GM12878 (cell line): ENCODE measurements around the gene AQP7. TPM values are rescaled to one million over a fixed set of nuclear protein-coding genes. Genes with fewer than 3 reads are reported as not detected.

ENCODE experiments used
- ATAC-seq: fragments of 200-7000 bp; cut with Tn5 transposase; 3 replicates; pipeline ENCODE4 v1.9.1; 2020; ENCODE audit warnings: mild to moderate bottlenecking, moderate library complexity
- BruUV-seq: library from RNA; stranded (reverse); fragments of 400-500 nt; replicated peaks from 2 replicates; lab custom pipeline; 2021; lab: Mats Ljungman, UMichigan
- CTCF ChIA-PET: fragments of 300-600 bp; sonication (Branson Sonifier 250); formaldehyde crosslinking; extraction: SDS; loops from one replicate; lab custom pipeline; 2021; ENCODE audit warnings: inconsistent platforms; lab: Yijun Ruan, JAX
- POLR2A ChIA-PET: fragments of 350-600 bp; formaldehyde crosslinking; extraction: SDS; loops from one replicate; lab custom pipeline; 2021; ENCODE audit warnings: inconsistent platforms; lab: Charles Lee
- RAD21 ChIA-PET: fragments of 300-600 bp; sonication (Branson Sonifier 250); formaldehyde crosslinking; loops from one replicate; lab custom pipeline; 2023; ENCODE audit warnings: antibody characterized with exemption; ENCODE audit not compliant: unreplicated experiment; lab: Charles Lee
- SMC1A ChIA-PET: fragments of 300-600 bp; sonication (Branson Sonifier 250); formaldehyde crosslinking; loops from one replicate; lab custom pipeline; 2023; ENCODE audit not compliant: unreplicated experiment, uncharacterized antibody; lab: Charles Lee
- DNase-seq: peaks from one replicate; pipeline ENCODE4 v3.0.0-alpha.2; 2011; ENCODE audit warnings: low read depth, low spot score
- FAIRE-seq: peaks from 3 replicates; lab custom pipeline; 2011; peaks lifted over from hg19 to GRCh38; lab: Jason Lieb, UNC
- H2AFZ ChIP-seq: 2 replicates; pipeline ENCODE4 v1.6.0; 2011; ENCODE audit warnings: low read depth, low read length, control low read depth; ENCODE audit not compliant: control insufficient read depth
- H3K27ac ChIP-seq: 2 replicates; pipeline ENCODE4 v1.5.1; 2011; ENCODE audit warnings: control low read depth; ENCODE audit not compliant: control insufficient read depth, insufficient read depth
- H3K27me3 ChIP-seq, 2 experiments: replicated peaks in 1 of 2; 2 replicates each; pipeline versions ENCODE4 v1.6.0 to v1.6.1; 2011; ENCODE audit warnings: low read length in 1 of 2; ENCODE audit not compliant: control insufficient read depth in 2 of 2, insufficient read depth in 2 of 2
- H3K36me3 ChIP-seq, 2 experiments: 2 replicates each; pipeline ENCODE4 v1.5.1; 2011; ENCODE audit warnings: low read length in 1 of 2; ENCODE audit not compliant: control insufficient read depth in 2 of 2, insufficient read depth in 2 of 2
- H3K4me1 ChIP-seq: 2 replicates; pipeline ENCODE4 v1.6.1; 2011; ENCODE audit warnings: mild to moderate bottlenecking, low read length, moderate library complexity, mixed read lengths; ENCODE audit not compliant: control insufficient read depth, insufficient read depth
- H3K4me2 ChIP-seq: 2 replicates; pipeline ENCODE4 v1.6.0; 2011; ENCODE audit warnings: control low read depth; ENCODE audit not compliant: control insufficient read depth, insufficient read depth
- H3K4me3 ChIP-seq: fragments of 200-600 bp; sonication (generic); 2 replicates; pipeline ENCODE4 v1.5.1; 2016
- H3K79me2 ChIP-seq: 2 replicates; pipeline ENCODE4 v1.6.0; 2011; ENCODE audit warnings: low read length; ENCODE audit not compliant: control insufficient read depth, insufficient read depth
- H3K9ac ChIP-seq: 2 replicates; pipeline ENCODE4 v1.8.0; 2011; ENCODE audit warnings: low read length, control low read depth, mixed read lengths; ENCODE audit not compliant: control insufficient read depth, insufficient read depth
- H3K9me3 ChIP-seq: replicated peaks from 3 replicates; pipeline ENCODE4 v1.5.1; 2011; ENCODE audit warnings: mild to moderate bottlenecking, low read length; ENCODE audit not compliant: control insufficient read depth, insufficient read depth
- H4K20me1 ChIP-seq: 2 replicates; pipeline ENCODE4 v1.6.0; 2011; ENCODE audit not compliant: control insufficient read depth, insufficient read depth
- ASH2L ChIP-seq: fragments of 300-600, 200-600 bp; sonication (generic); IDR thresholded peaks from 2 replicates; pipeline ENCODE4 v1.6.1; 2017; ENCODE audit warnings: low read depth, mild to moderate bottlenecking, borderline replicate concordance
- BCL3 ChIP-seq: IDR thresholded peaks from 2 replicates; pipeline ENCODE4 v1.6.1; 2011; ENCODE audit warnings: borderline replicate concordance, low read depth, mild to moderate bottlenecking, moderate library complexity, low read length; ENCODE audit not compliant: insufficient read depth, poor library complexity, severe bottlenecking
- CTCF ChIP-seq, 3 experiments: IDR thresholded peaks in 2 of 3; conservative IDR thresholded peaks in 1 of 3; 2 replicates each; pipeline ENCODE4 v1.5.1; 2011; ENCODE audit warnings: low read depth in 3 of 3, low read length in 3 of 3, mild to moderate bottlenecking in 3 of 3, control low read depth in 2 of 3, moderate library complexity in 2 of 3, inconsistent platforms in 1 of 3, mixed read lengths in 1 of 3; ENCODE audit not compliant: control insufficient read depth in 2 of 3, insufficient read depth in 1 of 3; ENCODE audit errors: extremely low read depth in 1 of 3
- GABPA ChIP-seq: IDR thresholded peaks from 2 replicates; pipeline ENCODE4 v1.6.1; 2014; ENCODE audit warnings: antibody characterized with exemption, low read depth, mild to moderate bottlenecking, inconsistent platforms
- JUND ChIP-seq: IDR thresholded peaks from 2 replicates; pipeline ENCODE4 v1.6.1; 2012; ENCODE audit warnings: low read depth, mild to moderate bottlenecking, low read length, improper control_type of control experiment, moderate library complexity
- KLF5 ChIP-seq: fragments of 450-650 bp; IDR thresholded peaks from 2 replicates; pipeline ENCODE4 v1.6.1; 2014; ENCODE audit warnings: mild to moderate bottlenecking; ENCODE audit not compliant: partially characterized antibody
- MEF2A ChIP-seq: IDR thresholded peaks from 2 replicates; pipeline ENCODE4 v1.6.1; 2011; ENCODE audit warnings: low read depth, mild to moderate bottlenecking, low read length, moderate library complexity; ENCODE audit not compliant: insufficient read depth
- NFXL1 ChIP-seq: fragments of 450-650 bp; IDR thresholded peaks from 2 replicates; pipeline ENCODE4 v1.6.1; 2017; ENCODE audit warnings: antibody characterized with exemption, mild to moderate bottlenecking, borderline replicate concordance
- NFYB ChIP-seq: IDR thresholded peaks from 2 replicates; pipeline ENCODE4 v1.6.1; 2011; ENCODE audit warnings: low read depth, mild to moderate bottlenecking, low read length, improper control_type of control experiment, moderate library complexity; ENCODE audit not compliant: insufficient read depth
- PML ChIP-seq: IDR thresholded peaks from 2 replicates; pipeline ENCODE4 v1.6.1; 2012; ENCODE audit warnings: low read length, inconsistent platforms
- RUNX3 ChIP-seq: IDR thresholded peaks from 2 replicates; pipeline ENCODE4 v1.6.1; 2012; ENCODE audit warnings: low read length, inconsistent platforms
- SRF ChIP-seq, 2 experiments: IDR thresholded peaks; 2 replicates each; pipeline ENCODE4 v1.6.1; 2011; ENCODE audit warnings: low read depth in 2 of 2, low read length in 2 of 2, mild to moderate bottlenecking in 1 of 2, moderate library complexity in 1 of 2
- ZBTB40 ChIP-seq: fragments of 450-650 bp; IDR thresholded peaks from 2 replicates; pipeline ENCODE4 v1.6.1; 2016; ENCODE audit warnings: mild to moderate bottlenecking, moderate library complexity, borderline replicate concordance
- ZNF207 ChIP-seq: fragments of 450-650 bp; IDR thresholded peaks from 2 replicates; pipeline ENCODE4 v1.6.1; 2014; ENCODE audit warnings: antibody characterized with exemption, mild to moderate bottlenecking, borderline replicate concordance
- ZZZ3 ChIP-seq: IDR thresholded peaks from 2 replicates; pipeline ENCODE4 v1.6.1; 2011; ENCODE audit warnings: low read depth; ENCODE audit not compliant: control insufficient read depth, insufficient read length
- WGBS: methylation state at CpG from one replicate; pipeline ENCODE4 v1.1.6; 2016; ENCODE audit warnings: low lambda C conversion rate; ENCODE audit not compliant: insufficient replicate concordance, insufficient coverage; ENCODE audit errors: missing lambda C conversion rate; 5-methylcytosine and 5-hydroxymethylcytosine counted together
- in situ Hi-C: fragments of 300-500 bp; cut with MboI; formaldehyde crosslinking; loops from 9 replicates; pipeline ENCODE4 v1.14.3; 2018; ENCODE audit warnings: mixed read lengths
- intact Hi-C: fragments of 100-400 bp; cut with micrococcal nuclease; formaldehyde crosslinking; loops from one replicate; pipeline ENCODE4 v1.14.2; 2022; ENCODE audit not compliant: unreplicated experiment
- polyA plus RNA-seq, 11 experiments: library from polyadenylated mRNA; depleted of rRNA in 4 of 11; unstranded in 6 of 11; stranded (reverse) in 5 of 11; fragments of >200 nt; fragmentation: Nextera tagmentation in 4 of 11; fragmentation: Illumina TruSeq in 1 of 11; extraction: Ambion mirVana in 4 of 11; extraction: Trizol in 1 of 11; gene quantifications; 1 replicate in 1 of 11; 2 replicates in 10 of 11; pipeline versions ENCODE4 v1.2.1 to v1.2.3, GENCODE V29; 2011 to 2016; ENCODE audit warnings: inconsistent platforms in 2 of 11, missing spikeins in 2 of 11, low read depth in 1 of 11
- total RNA-seq, 4 experiments: library from RNA; depleted of rRNA in 3 of 4; stranded (reverse); fragments of >200 nt in 3 of 4; fragmentation: Illumina TruSeq in 1 of 4; extraction: Trizol in 1 of 4; gene quantifications; 2 replicates each; pipeline versions ENCODE4 v1.2.1 to v1.2.3, GENCODE V29; 2013 to 2021
- TF ChIP-seq, protein P1 (sequence below): IDR thresholded peaks from 2 replicates; pipeline ENCODE4 v1.6.1; 2011; ENCODE audit warnings: low read depth, mild to moderate bottlenecking, low read length, moderate library complexity, borderline replicate concordance; ENCODE audit errors: extremely low read depth

Gene AQP7
- total and polyA plus RNA-seq, 10 of the 15 experiments (the other 5 are each of a cell fraction or from before 2014, with no cell fraction given): 0.04 to 0.18 (median 0.04) TPM; not detected in 7

GRCh38 chr9:33354651-33355211 lies 47.6 kb downstream of the AQP7 start:
- no peaks in the 10 kb centered on the region for H3K27me3 ChIP-seq
- no peaks in the 10 kb centered on the region for H4K20me1 ChIP-seq
- H3K4me3 ChIP-seq: no peak overlapping the region
- H3K4me1 ChIP-seq: no peaks in the 10 kb centered on the region
- H3K4me2 ChIP-seq: no peak overlapping the region
- no peaks in the 10 kb centered on the region for H3K9me3 ChIP-seq
- SMC1A ChIA-PET: no interaction called here
- no peak for TF ChIP-seq BCL3
- TF ChIP-seq CTCF (IDR thresholded peaks at IDR 0.05 in 2 of 3, conservative IDR thresholded peaks at IDR 0.05 in 1 of 3; ENCODE audit: control insufficient read depth in 2 of 3, extremely low read depth in 1 of 3, insufficient read depth in 1 of 3, low read depth in 3 of 3, low read length in 3 of 3): no peak
- no peak for TF ChIP-seq RUNX3
- no peak for TF ChIP-seq ASH2L
- TF ChIP-seq MEF2A: no peak
- no peak for TF ChIP-seq SRF (IDR thresholded peaks at IDR 0.05; ENCODE audit: low read depth in 2 of 2, low read length in 2 of 2)
- TF ChIP-seq JUND: no peak
- TF ChIP-seq, protein P1, sequence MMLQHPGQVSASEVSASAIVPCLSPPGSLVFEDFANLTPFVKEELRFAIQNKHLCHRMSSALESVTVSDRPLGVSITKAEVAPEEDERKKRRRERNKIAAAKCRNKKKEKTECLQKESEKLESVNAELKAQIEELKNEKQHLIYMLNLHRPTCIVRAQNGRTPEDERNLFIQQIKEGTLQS: no peak
- no peak for TF ChIP-seq ZBTB40
- no peak for TF ChIP-seq NFXL1
- TF ChIP-seq ZZZ3: no peak
- no peak for TF ChIP-seq ZNF207
- no peak for TF ChIP-seq NFYB
- no peak for TF ChIP-seq GABPA
- no peak for TF ChIP-seq PML
- TF ChIP-seq KLF5: no peak
- no peak for ATAC-seq
- no peak overlapping the region for H3K9ac ChIP-seq
- DNase-seq: no peak
- no peak overlapping the region for H3K27ac ChIP-seq
- in situ Hi-C loops: no loop called here
- intact Hi-C loops: no loop called here
- H3K36me3 ChIP-seq: peaks cover 2 to 8% of the 10 kb centered on the region in 2 experiments; a peak in 3 of 4 replicates
- FAIRE-seq: peak; percentile 31
- CTCF ChIA-PET: no interaction called here
- RAD21 ChIA-PET: no interaction called here
- WGBS: 97% methylated on average over 5 of the region's 5 CpGs
- H2AFZ ChIP-seq: no peak overlapping the region
- POLR2A ChIA-PET: no interaction called here
- no TSS peak for BruUV-seq
- no peaks in the 10 kb centered on the region for H3K79me2 ChIP-seq
